GM21360 (cell line): Measurements from ENCODE around the gene KBTBD4.

ENCODE experiments used
- ATAC-seq: cut with Tn5 transposase; IDR thresholded peaks from one replicate; pipeline ENCODE4 v1.9.1; 2021; ENCODE audit warnings: mild to moderate bottlenecking, moderate library complexity; ENCODE audit not compliant: unreplicated experiment

The KBTBD4 gene

GRCh38 chr11:47591764-47592163, 13.0 kb upstream of the KBTBD4 start:
- ATAC-seq: no peak

GRCh38 chr11:47589977-47590861, 11.4 kb upstream of the KBTBD4 start:
- no peak for ATAC-seq

- no peak for ATAC-seq
Measured at GRCh38 chr11:47589584-47589976, 10.8 kb upstream of the KBTBD4 start.

- ATAC-seq: no peak
Measured at GRCh38 chr11:47589118-47589517, 10.3 kb upstream of the KBTBD4 start.

- no peak for ATAC-seq
Measured at GRCh38 chr11:47587723-47588326, 9.1 kb upstream of the KBTBD4 start.

GRCh38 chr11:47587039-47587716, 8.4 kb upstream of the KBTBD4 start:
- no peak for ATAC-seq

GRCh38 chr11:47586098-47586855, 7.5 kb upstream of the KBTBD4 start, which contains the start of gene FAM180B:
Gene FAM180B (plus strand): TSS chr11:47586678. CDS start chr11:47586769, 91 bp downstream.
- ATAC-seq: no peak

GRCh38 chr11:47583844-47584243, 5.1 kb upstream of the KBTBD4 start:
- no peak for ATAC-seq

- ATAC-seq: no peak
Measured at GRCh38 chr11:47577460-47578041, 1.2 kb downstream of the KBTBD4 start.

GRCh38 chr11:47573321-47573720, 5.4 kb downstream of the KBTBD4 start:
- no peak for ATAC-seq

GRCh38 chr11:47572715-47573255, 6.0 kb downstream of the KBTBD4 start:
- no peak for ATAC-seq

- ATAC-seq: no peak
Measured at GRCh38 chr11:47571895-47572294, 6.9 kb downstream of the KBTBD4 start.

GRCh38 chr11:47571357-47571729, 7.4 kb downstream of the KBTBD4 start:
- no peak for ATAC-seq

- ATAC-seq: no peak
Measured at GRCh38 chr11:47570651-47571356, 8.0 kb downstream of the KBTBD4 start.

GRCh38 chr11:47569646-47570045, 9.1 kb downstream of the KBTBD4 start:
- ATAC-seq: no peak

GRCh38 chr11:47566149-47566698, 12.5 kb downstream of the KBTBD4 start:
- ATAC-seq: no peak

GRCh38 chr11:47565340-47566148, 13.2 kb downstream of the KBTBD4 start, which contains the start of gene PTPMT1:
Gene PTPMT1 (plus strand): TSS chr11:47565599. CDS start chr11:47565623, 24 bp downstream.
- ATAC-seq: peak; percentile 86

- peak; percentile 16 for ATAC-seq
Measured at GRCh38 chr11:47564933-47565339, 13.8 kb downstream of the KBTBD4 start.
